Liver (tissue), 9 donors: ENCODE data around the gene BPI. TPM values are rescaled to one million over a fixed set of nuclear protein-coding genes. Genes with fewer than 3 reads are reported as not detected.

Experiments
- DNase-seq: peaks from one replicate; pipeline ENCODE4 v3.0.0-alpha.2; 2017; ENCODE audit warnings: low spot score
- H3K27ac ChIP-seq, 2 donors: one replicate each; pipeline ENCODE4 v1.7.0; 2013; ENCODE audit warnings: inconsistent platforms in 2 of 2, low read length in 2 of 2, control low read depth in 1 of 2, low read depth in 1 of 2, mild to moderate bottlenecking in 1 of 2
- H3K27me3 ChIP-seq, 4 donors: one replicate each; pipeline versions ENCODE4 v1.6.1 to v1.7.0; 2013; ENCODE audit warnings: low read length in 3 of 4, inconsistent platforms in 1 of 4, mild to moderate bottlenecking in 1 of 4, moderate library complexity in 1 of 4; ENCODE audit not compliant: control insufficient read depth in 4 of 4, insufficient read depth in 4 of 4
- H3K36me3 ChIP-seq, 4 donors: one replicate each; pipeline versions ENCODE4 v1.6.1 to v1.7.0; 2013; ENCODE audit warnings: low read length in 3 of 4, mild to moderate bottlenecking in 3 of 4, low read depth in 1 of 4, moderate library complexity in 1 of 4; ENCODE audit not compliant: control insufficient read depth in 4 of 4, insufficient read depth in 3 of 4
- H3K4me1 ChIP-seq, 4 donors: one replicate each; pipeline versions ENCODE4 v1.6.1 to v1.7.0; 2013; ENCODE audit warnings: low read length in 3 of 4, mild to moderate bottlenecking in 3 of 4, moderate library complexity in 1 of 4; ENCODE audit not compliant: control insufficient read depth in 4 of 4, insufficient read depth in 4 of 4
- H3K4me3 ChIP-seq, 3 donors: one replicate each; pipeline versions ENCODE4 v1.6.1 to v1.7.0; 2013; ENCODE audit warnings: low read length in 3 of 3, control low read depth in 1 of 3, low read depth in 1 of 3, mild to moderate bottlenecking in 1 of 3
- H3K9ac ChIP-seq, 2 donors: one replicate each; pipeline ENCODE4 v1.7.0; 2013; ENCODE audit warnings: low read length in 2 of 2, mild to moderate bottlenecking in 2 of 2, moderate library complexity in 2 of 2, control low read depth in 1 of 2, low read depth in 1 of 2
- H3K9me3 ChIP-seq, 4 donors: one replicate each; pipeline versions ENCODE4 v1.6.1 to v1.7.0; 2013; ENCODE audit warnings: low read length in 3 of 4; ENCODE audit not compliant: control insufficient read depth in 4 of 4
- ATF3 ChIP-seq: IDR thresholded peaks from 2 replicates; pipeline ENCODE4 v1.6.1; 2016; ENCODE audit warnings: antibody characterized with exemption
- CTCF ChIP-seq: fragments of 150-350 bp; IDR thresholded peaks from 2 replicates; pipeline ENCODE4 v1.5.1; 2017; ENCODE audit warnings: improper control_type of control experiment, low read depth, low read length; ENCODE audit not compliant: missing input control
- EGR1 ChIP-seq, 2 donors: IDR thresholded peaks; 2 replicates each; pipeline ENCODE4 v1.6.1; 2016 to 2018; ENCODE audit warnings: antibody characterized with exemption in 2 of 2, low read depth in 2 of 2
- FOXA1 ChIP-seq: IDR thresholded peaks from 2 replicates; pipeline ENCODE4 v1.6.1; 2016; ENCODE audit warnings: antibody characterized with exemption
- FOXA2 ChIP-seq: IDR thresholded peaks from 2 replicates; pipeline ENCODE4 v1.6.1; 2016; ENCODE audit warnings: antibody characterized with exemption
- GABPA ChIP-seq, 2 donors: IDR thresholded peaks in 1 of 2; conservative IDR thresholded peaks in 1 of 2; 2 replicates each; pipeline ENCODE4 v1.6.1; 2016; ENCODE audit warnings: antibody characterized with exemption in 2 of 2, mild to moderate bottlenecking in 1 of 2, moderate library complexity in 1 of 2
- HNF4A ChIP-seq, 2 donors: conservative IDR thresholded peaks; 2 replicates each; pipeline ENCODE4 v1.6.1; 2016; ENCODE audit warnings: antibody characterized with exemption in 2 of 2, mild to moderate bottlenecking in 2 of 2
- HNF4G ChIP-seq: IDR thresholded peaks from 2 replicates; pipeline ENCODE4 v1.6.1; 2016; ENCODE audit warnings: antibody characterized with exemption
- JUND ChIP-seq, 2 donors: IDR thresholded peaks; 2 replicates each; pipeline ENCODE4 v1.6.1; 2016; ENCODE audit warnings: antibody characterized with exemption in 2 of 2
- MAX ChIP-seq: IDR thresholded peaks from 2 replicates; pipeline ENCODE4 v1.6.1; 2016; ENCODE audit warnings: antibody characterized with exemption
- NR2F2 ChIP-seq: IDR thresholded peaks from 2 replicates; pipeline ENCODE4 v1.6.1; 2016; ENCODE audit warnings: antibody characterized with exemption
- RAD21 ChIP-seq, 2 donors: IDR thresholded peaks; 2 replicates each; pipeline ENCODE4 v1.6.1; 2016; ENCODE audit warnings: antibody characterized with exemption in 2 of 2, mild to moderate bottlenecking in 2 of 2
- REST ChIP-seq: IDR thresholded peaks from 2 replicates; pipeline ENCODE4 v1.6.1; 2016; ENCODE audit warnings: antibody characterized with exemption, mild to moderate bottlenecking
- RXRA ChIP-seq, 2 donors: IDR thresholded peaks; 2 replicates each; pipeline ENCODE4 v1.6.1; 2017 to 2018; ENCODE audit warnings: antibody characterized with exemption in 2 of 2, mild to moderate bottlenecking in 1 of 2
- SP1 ChIP-seq: IDR thresholded peaks from 2 replicates; pipeline ENCODE4 v1.6.1; 2018; ENCODE audit warnings: antibody characterized with exemption, mild to moderate bottlenecking
- TAF1 ChIP-seq: conservative IDR thresholded peaks from 2 replicates; pipeline ENCODE4 v1.6.1; 2016; ENCODE audit warnings: antibody characterized with exemption, mild to moderate bottlenecking
- YY1 ChIP-seq: IDR thresholded peaks from 2 replicates; pipeline ENCODE4 v1.6.1; 2016; ENCODE audit warnings: antibody characterized with exemption, mild to moderate bottlenecking
- ZBTB33 ChIP-seq: IDR thresholded peaks from 2 replicates; pipeline ENCODE4 v1.6.1; 2016; ENCODE audit warnings: antibody characterized with exemption
- whole genome bisulfite sequencing: extraction: QIAGEN DNeasy Blood & Tissue Kit; methylation state at CpG from one replicate; pipeline ENCODE4 v1.1.7; 2013; 5-methylcytosine and 5-hydroxymethylcytosine counted together
- polyA plus RNA-seq, 2 donors: library from polyadenylated mRNA; stranded (reverse) in 1 of 2; unstranded in 1 of 2; fragments of 200-250 nt in 1 of 2; fragments of >200 nt in 1 of 2; fragmentation: Nextera tagmentation in 1 of 2; extraction: Ambion mirVana in 1 of 2; gene quantifications; one replicate each; pipeline versions ENCODE4 v1.2.1 to v1.2.3, GENCODE V29; 2013 to 2015
- total RNA-seq, 2 donors: library from RNA; depleted of rRNA; stranded (reverse); fragments of >200 nt; gene quantifications; one replicate each; pipeline ENCODE4 v1.2.3, GENCODE V29; 2014
- donor health status: healthy.
- donor health status: healthy.
- donor health status: healthy.
- donor health status: healthy.
- donor health status: healthy.

BPI gene
- total and polyA plus RNA-seq, 4 donors = 0.08 to 10.3 (median 0.37) TPM; not detected in 1

- WGBS = 93% methylated on average over 7 of the region's 7 CpGs
- peaks cover 3 to 13% (median 11%) of the 10 kb centered on the region in 4 donors for H3K4me1 ChIP-seq
- H3K36me3 ChIP-seq = no peaks in the 10 kb centered on the region
- H3K27me3 ChIP-seq = no peaks in the 10 kb centered on the region
- no peak for DNase-seq
- H3K4me3 ChIP-seq = no peak overlapping the region
- no peaks in the 10 kb centered on the region for H3K9me3 ChIP-seq
- TF ChIP-seq JUND (IDR thresholded peaks at IDR 0.05) (no peak), GABPA (IDR thresholded peaks at IDR 0.05 in 1 of 2, conservative IDR thresholded peaks at IDR 0.05 in 1 of 2) (no peak), YY1 (no peak), ATF3 (no peak), NR2F2 (no peak), MAX (no peak)
- H3K27ac ChIP-seq = no peak overlapping the region
- no peak overlapping the region for H3K9ac ChIP-seq
These were observed 22.4 kb downstream of the BPI start for GRCh38 chr20:38326309-38326708.

- TF ChIP-seq FOXA1 = no peak
- TF ChIP-seq HNF4G = peak; percentile 99
- no peak for TF ChIP-seq TAF1
- TF ChIP-seq GABPA (IDR thresholded peaks at IDR 0.05 in 1 of 2, conservative IDR thresholded peaks at IDR 0.05 in 1 of 2) = no peak
- TF ChIP-seq HNF4A (conservative IDR thresholded peaks at IDR 0.05) = peak; percentile 99 to 100
- peak; percentile 83 for TF ChIP-seq NR2F2
- peak; percentile 69 for TF ChIP-seq MAX
- no peak for TF ChIP-seq ZBTB33
- TF ChIP-seq ATF3 = peak; percentile 29
- peak; percentile 52 for TF ChIP-seq FOXA2
- TF ChIP-seq SP1 = peak; percentile 96
- no peak for TF ChIP-seq CTCF
- TF ChIP-seq RXRA (IDR thresholded peaks at IDR 0.05) = peak; percentile 97 to 99
- TF ChIP-seq JUND (IDR thresholded peaks at IDR 0.05) = peak in 1 of 2 donors; percentile 66
- TF ChIP-seq YY1 = peak; percentile 54
- peak; percentile 67 for TF ChIP-seq REST
- no peak for TF ChIP-seq EGR1 (IDR thresholded peaks at IDR 0.05; ENCODE audit: low read depth in 2 of 2)
- TF ChIP-seq RAD21 (IDR thresholded peaks at IDR 0.05) = peak in 1 of 2 donors; percentile 46
- Histone ChIP-seq H3K9me3 (no peaks in the 10 kb centered on the region), H3K27me3 (no peaks in the 10 kb centered on the region), H3K27ac (no peak overlapping the region), H3K4me1 (peaks cover 3 to 13% (median 11%) of the 10 kb centered on the region in 4 donors), H3K36me3 (no peaks in the 10 kb centered on the region), H3K4me3 (no peak overlapping the region), H3K9ac (no peak overlapping the region)
- WGBS = 13% methylated on average over 3 of the region's 3 CpGs
- no peak for DNase-seq
These were observed 26.7 kb downstream of the BPI start for GRCh38 chr20:38330638-38331037.
